HTERT RPE-1 (cell line): ENCODE measurements around the gene PLEKHM3.
"Not testable (repeated sequence)": the region's sequence is repeated elsewhere in the genome, so short reads cannot be mapped to it uniquely, and the experiment has no call there.

Source experiments
- in situ Hi-C: fragments of 300-500 bp; cut with MboI; formaldehyde crosslinking; loops from 4 replicates; pipeline ENCODE4 v1.14.3; 2020; ENCODE audit warnings: low sequenced_read_pairs

The PLEKHM3 gene

DNA sequence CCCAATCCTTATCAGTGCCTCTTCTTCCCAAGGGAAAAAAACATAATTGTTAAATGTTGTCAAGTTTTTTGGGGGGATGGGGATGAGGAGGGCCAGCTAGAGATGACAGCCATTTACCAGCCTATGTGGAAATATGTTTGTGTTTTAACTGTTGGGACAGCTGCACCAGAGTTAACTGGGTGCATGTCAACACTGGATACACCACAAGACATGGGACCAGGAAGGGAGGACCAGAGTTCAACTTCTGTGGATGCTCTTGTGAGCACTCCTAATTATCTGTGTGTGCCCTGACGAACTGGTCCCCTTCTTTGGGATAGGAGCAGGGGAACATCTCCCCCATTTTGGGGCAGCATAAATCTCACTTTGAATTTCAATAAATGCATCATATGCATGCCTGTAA is 189.5 kb downstream of the PLEKHM3 start:
- in situ Hi-C loops, result no loop called here

DNA sequence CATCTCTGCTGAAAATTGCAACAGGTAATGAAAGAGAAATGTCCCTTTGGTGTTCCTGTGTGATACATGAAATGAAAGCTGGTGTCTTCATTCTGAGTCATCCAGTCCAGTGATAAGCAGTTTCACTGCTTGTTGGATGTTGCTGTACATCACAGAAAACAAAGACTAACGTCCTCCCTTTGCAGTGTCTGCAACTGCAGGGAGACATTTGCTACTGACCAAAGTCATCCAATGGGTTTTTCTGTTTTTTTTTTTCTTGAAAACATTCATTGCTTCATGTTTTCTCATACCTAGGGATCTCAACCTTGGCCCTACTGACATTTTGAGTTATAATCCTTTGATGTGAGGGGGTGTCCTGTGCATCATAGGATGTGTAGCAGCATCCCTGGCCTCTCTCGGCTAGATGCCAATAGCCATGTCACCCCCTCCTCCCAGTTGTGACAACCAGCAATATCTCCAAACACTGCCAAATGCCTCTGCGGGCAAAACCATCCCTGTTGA is 192.0 kb downstream of the PLEKHM3 start:
- in situ Hi-C loops, result no loop called here

DNA sequence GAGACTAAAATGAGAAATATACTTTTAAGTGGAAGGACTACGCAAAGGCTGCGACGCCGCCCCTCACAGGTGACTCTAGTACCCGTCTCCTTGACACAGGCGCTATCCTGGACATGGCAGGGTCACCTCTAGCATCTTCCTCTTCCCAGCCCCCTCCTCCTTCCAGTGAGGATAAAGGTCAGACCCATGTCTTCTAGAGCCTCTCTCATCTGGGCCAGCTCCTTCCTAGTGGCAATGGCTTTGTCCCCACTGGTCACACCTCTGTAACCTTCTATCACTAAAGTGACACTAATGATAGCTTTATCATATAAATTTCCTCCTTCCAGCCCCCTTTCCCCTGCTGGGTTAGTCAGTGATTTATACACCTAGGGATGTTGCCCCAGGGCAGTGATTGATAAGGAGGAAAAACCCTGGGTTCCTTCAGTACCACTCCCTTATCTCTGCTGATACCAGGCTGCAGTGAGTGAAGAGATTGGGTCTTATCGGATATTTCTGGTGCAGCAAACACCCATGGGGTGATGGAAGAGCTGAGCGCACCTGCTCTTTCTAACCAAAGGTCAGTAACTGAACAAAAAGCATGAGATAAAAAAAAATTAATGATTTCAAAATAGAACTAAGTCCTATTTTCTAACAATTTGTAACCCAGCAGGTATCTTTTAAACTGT is 193.6 kb downstream of the PLEKHM3 start:
- in situ Hi-C loops, result no loop called here

DNA sequence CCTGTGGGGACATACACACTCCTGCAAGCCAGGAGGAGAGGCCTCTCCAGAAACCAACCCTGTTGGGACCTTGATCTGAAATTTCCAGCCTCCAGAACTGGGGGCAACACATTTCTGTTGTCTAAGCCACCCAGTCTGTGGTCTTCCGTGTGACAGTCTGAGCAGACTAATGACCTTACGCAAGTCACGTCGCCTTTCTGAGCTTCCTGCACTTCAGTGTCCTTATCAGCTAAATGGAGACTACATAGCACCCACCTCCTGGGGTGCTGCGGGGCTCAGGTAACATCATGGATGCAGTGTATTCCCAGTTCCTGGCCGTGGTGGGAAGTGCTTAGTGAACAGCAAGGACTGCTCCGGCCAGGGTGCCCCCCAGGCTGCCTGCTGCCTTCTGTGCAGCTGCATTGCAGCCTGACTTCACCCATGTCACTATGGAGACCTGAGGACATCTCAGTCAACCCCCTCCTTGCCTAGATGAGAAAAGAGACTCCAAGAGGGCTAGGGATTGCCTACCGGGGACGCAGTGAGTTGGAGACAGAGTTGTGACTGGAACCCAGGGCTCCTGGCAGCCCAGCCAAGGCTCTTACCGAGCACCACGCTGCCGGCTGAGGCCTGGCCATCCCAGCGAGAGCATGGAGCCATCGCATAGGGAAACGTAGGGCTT is 194.4 kb downstream of the PLEKHM3 start:
- in situ Hi-C loops, result no loop called here

DNA sequence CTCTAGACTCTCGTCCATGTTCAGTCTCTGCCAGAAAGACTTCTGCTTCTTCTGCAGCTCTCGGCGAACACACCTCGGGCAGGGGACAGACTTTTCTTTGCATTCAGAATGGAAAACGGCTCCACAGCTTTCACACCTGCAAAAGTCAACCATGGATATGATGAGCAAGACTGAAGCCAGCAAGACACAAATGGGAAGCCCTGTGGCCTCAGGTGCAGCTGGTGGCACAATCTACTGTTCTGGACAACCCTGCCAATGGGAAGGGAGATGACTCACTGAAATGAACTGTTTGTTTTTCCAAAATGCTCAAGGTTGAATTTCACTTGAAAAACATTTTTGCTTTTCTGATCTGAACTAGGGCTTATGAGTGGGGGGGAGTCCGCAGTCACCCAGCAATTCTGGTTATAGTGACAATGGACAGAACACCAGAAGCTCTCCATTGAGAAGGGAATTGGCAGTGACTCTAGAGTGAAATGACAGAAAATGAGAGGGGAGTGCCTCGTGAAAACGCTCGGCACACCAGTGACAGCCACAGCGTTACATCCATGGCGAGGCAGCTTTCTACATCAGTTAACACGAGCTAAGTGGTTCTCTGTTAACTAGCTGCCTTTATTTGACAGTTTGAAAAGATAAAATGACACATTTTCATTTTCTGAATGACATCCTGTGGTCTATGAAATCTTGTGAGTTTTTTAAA is 196.8 kb downstream of the PLEKHM3 start:
- in situ Hi-C loops, result no loop called here

DNA sequence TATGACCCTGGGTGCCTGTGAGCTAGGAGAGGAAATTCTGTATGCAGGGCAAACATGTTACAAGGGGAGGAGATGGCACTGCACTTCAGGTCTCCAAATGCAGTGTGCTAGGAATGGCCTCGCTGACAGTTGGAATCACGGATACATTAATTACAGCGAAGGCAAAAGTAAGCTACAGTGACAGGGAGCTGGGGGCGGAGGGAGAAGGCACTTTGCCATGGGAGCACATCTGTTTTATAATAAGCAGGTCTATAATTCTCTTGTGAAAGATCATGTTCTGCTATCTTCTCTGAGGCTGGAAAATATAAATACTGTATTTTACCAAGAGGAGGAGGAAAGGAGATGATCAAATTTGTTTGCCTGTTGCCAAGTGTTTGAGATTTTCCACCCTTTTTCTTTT is 199.3 kb downstream of the PLEKHM3 start:
- in situ Hi-C loops, result no loop called here

DNA sequence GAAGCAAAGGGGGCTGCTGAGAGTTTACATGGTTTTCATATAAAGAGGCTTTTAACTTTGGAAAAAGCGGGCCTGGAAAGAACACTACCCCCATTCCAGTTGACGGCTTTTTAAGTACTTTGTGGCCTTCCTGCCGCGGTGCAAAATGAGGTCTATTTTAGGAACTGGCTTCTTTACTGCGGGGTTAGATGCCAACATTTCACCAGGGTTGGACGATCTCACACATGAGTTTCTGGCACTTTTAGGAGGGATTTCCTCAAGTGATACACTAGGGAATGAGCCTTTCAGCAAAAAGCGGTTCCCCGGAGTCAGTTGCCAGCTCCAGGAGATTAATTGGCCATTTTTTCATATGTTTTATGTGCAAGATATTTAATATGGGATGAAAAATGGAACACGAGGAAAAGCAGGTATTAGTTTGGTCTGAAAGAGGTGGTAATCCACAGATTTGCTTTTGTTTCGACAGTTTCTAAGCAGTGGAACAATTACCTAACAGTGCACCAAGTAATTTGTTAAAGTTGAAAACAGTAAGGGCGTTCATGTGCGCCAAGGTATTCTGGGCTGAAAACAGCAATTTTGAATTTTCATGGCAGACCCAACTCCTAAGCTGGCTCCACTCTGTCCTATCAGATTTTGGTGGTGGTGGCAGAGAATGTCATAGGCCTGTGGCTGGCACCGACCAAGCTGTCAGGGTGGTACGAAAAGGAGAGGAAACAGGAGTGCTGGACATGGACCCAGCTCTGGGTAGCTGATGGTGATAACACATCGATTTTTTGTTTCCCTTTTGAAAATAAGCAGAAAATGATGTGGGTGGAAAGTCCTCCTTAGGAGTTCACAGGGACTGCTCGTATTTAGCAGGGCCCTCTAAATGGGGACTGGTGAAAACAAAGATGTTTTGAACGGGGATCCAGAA is 200.0 kb downstream of the PLEKHM3 start:
- in situ Hi-C loops, result no loop called here

DNA sequence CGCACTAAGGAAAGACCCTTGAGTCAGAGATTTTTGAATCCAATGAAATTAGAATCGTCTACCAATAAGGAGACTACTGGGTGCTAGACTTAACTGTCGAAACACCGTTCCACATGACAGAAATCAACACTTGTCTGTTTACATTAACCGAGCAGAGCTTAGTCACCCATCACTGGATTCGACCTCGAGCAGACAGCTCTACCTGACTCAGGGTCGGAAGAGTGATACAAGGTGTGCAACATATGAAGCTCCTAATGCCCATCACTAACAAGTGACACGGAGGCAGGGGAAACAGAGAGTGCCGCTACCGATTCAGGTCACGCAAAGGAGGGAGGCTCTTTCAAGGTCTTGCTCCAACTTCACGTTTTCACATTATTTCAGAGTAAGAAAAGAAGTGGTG is 201.5 kb downstream of the PLEKHM3 start:
- in situ Hi-C loops, result no loop called here

DNA sequence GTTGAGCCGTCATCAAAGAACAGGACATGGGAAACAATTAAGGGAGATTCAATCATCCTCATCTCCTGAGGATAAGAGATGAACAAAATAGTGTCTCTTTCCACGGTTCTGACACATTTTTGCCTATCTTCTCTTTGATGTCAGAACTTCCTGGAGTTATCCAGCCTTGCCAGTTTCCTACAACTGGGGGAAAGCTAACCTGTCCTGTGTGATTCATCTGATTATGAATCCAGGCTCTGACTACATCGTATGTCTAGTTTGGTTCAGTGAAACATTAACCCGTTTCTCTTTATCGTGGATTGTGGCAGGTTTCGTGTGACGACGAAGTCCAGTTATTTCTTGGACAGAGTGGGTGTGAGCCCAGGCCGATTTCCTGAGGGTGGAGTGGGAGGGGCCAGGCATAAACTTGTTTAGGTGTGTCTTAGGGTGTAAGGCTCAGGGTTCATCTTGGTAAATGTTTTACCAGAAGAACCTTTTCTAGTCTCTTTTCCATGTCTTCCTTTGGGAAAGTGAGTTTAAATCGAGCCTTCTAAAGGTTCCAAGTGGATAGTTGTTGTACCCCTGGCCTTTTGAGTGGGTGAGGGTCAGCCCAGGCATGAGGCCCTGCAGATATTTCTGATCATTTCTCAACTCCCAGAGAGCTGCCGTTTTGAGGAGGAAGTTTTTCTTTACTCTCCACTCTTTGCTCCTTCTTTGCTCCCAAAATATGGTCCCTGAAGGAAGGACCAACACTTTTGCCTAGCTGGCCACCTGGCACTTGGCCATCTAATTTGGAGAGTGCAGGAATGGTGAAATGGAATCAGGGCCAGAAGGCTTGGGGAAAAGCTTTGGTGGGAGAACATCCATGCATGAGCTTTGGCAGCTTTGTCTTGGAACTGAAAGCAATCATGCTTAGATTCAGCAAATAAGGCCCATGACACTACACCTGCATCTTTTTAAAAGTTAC is 205.2 kb downstream of the PLEKHM3 start:
- in situ Hi-C loops, result no loop called here

DNA sequence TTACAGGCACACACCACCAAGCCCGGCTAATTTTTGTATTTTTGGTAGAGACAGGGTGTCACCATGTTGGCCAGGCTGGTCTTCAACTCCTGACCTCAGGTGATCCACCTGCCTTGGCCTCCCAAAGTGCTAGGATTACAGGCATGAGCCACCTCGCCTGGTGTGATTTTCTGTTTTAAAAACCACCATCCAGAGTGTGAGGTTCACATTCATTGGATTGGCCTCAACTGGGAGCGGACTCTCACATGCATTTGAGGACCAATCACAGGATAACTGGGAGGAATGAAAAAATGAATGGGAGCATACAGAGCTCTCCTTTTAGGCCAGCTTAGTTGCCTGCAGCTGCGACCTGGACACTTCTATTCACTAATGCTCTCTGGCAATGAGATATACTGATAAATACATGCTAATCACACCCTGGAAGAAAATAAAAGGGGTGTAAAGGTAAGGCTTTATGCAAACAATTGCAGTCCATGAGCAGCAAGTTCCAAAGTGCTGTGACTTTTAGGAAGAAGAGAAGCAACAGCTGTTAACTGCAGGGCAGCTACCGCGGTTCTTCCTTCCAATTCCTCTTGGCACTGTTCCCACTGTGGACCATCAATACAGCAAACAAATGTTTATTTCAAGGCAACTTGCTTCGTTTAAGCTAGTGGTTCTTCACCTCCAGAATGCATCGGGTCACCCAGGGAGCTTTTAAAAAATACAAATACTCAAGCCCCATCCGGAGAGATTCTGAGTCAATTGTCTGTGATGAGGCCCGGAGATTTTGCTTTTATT is 206.1 kb downstream of the PLEKHM3 start:
- in situ Hi-C loops, result no loop called here

DNA sequence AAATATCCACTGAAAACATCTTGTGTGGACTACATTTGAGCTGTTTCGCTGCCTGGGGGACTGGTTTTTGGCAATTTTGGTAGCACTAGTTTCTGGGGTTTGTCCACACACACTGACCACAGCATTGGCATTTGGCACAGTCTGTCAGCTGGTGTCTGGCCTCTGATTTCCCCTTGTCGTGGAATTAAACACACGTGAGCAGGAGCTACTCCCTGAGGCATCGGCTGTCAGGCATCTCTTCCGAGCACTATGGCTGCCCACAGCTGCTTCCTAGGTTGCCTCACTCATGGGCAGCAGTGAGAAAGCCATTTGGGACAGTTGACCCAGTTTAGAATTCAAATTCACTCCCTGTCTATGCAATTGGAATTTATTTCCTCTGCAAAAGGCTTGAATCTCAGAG is 208.8 kb downstream of the PLEKHM3 start:
- in situ Hi-C loops, result no loop called here

DNA sequence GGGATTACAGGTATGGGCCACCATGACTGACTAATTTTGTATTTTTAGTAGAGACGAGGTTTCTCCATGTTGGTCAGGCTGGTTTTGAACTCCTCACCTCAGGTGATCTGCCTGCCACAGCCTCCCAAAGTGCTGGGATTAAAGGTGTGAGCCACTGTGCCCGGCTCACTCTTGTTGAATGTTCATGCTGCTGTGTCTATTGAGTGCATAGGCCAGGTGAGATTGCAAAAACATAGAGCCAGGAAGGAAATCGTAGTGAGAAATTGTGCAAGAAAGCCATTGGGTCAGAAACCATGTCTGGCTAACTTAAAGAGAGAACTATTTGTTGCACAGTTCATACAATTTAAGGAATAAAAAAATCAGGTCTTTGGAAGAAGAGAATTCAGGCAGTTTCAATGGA is 210.1 kb downstream of the PLEKHM3 start:
- in situ Hi-C loops, result no loop called here

DNA sequence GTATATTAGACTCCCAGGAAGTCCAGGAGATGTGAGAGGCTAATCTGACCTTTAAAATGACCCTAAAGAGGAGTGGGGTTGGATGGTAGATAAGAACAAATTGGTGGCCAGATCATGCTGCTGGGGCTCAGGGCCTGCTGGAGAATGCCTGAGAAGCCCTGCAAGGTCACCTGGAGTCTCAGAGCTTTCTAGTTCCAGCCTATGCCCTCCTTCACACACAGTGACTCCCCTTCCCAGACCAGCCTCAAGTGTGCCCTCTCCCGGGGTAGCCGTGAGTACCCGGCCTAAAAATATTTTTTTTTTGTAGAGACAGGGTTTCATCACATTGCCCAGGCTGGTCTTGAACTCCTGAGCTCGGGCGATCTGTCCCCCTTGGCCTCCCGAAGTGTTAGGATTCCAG is 211.4 kb downstream of the PLEKHM3 start:
- in situ Hi-C loops, result no loop called here

DNA sequence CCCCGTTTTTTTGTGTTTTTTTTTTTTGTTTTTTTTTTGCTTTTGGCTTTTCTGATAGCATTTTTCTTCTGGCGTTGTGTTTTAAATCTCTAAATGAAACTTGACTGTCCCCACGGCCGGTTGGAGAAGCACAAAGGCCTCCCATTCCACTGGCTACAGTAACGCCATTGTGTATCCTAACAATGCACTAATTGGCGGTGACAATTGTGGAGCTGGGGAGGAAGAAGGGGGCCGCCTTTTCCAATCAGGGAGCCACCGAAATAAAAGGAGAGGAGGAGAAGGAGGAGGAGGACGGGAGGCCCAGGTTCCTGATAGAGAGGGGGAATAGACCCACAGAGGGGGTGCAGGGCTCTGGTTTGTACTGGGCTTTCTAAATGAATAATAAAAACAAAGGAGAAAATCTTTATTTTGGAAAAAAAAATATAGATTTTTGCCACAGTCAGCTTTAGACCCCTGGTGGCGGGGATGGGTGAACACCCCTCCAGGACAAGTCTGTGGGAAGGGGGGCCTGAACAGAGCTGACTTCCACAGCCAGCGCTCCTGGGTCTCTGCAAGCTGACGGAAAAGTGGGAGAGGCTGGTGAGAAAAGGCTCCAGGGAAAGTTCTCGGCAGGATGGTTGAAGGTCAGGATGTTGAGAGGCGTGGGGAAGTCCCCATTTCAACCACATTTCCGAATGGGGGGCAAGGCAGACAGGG is 212.0 kb downstream of the PLEKHM3 start:
- in situ Hi-C loops, result no loop called here

DNA sequence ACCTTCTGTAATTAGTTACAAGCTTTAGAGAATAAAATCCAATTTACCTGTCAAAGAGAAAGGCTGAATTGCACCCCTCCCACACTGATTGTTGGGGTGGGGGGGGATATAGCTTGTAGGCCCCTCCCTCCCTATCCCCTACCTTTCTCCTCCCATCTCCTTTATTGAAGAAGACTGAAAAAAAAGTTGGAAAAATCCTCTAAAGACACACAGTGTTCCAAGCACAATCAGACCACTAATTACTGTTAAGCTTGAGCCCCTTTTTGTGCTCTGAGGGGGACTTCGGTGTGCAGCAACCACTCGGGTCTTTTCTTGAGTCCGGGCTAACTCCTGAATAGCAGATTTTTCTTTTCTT is 212.6 kb downstream of the PLEKHM3 start:
- in situ Hi-C loops, result no loop called here

DNA sequence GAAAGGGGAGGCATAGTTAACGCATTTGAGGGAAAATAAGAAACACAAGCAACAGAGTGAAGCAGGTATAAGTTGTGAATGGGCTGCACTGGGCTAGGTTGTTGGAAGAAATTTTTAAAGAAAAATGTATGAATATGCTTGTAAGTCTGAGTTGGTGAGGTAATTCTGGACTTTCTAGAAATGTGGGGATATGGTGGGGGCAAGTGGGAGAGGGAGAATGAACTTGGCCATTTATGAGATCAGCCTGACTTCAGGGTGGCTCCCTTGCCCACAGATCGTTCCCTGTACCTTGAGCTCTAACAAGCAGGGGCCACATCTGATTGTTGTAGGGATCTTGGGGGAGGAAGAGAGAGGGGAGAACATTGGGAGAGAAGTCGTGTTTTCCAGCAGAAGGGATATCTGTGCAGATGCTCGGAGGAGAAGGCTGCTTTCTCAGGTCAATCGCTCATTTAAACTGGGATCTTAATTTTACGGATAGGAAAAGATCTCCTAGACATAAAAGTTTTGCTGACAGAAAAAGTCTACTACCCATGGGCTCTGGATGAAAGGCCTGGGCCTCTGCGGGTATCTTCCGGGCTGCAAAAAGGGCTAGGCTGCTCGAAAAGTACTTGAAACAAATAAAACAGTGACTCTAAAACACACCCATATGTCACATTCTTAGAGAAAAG is 213.1 kb downstream of the PLEKHM3 start:
- in situ Hi-C loops, result no loop called here

DNA sequence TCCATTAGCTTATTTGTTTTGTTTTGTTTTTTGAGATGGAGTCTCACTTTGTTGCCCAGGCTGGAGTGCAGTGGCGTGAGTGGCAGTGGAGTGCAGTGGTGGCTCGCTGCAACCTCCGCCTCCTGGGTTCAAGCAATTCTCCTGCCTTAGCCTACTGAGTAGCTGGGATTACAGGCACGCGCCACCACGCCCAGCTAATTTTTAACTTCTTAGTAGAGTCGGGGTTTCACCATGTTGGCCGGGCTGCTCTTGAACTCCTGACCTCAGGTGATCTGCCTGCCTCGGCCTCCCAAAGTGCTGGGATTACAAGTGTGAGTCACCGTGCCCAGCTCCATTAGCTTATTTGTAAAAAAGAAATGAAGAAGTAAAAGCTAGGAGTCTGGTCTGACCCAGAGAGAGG is 213.7 kb downstream of the PLEKHM3 start:
- in situ Hi-C loops, result not testable (repeated sequence)

DNA sequence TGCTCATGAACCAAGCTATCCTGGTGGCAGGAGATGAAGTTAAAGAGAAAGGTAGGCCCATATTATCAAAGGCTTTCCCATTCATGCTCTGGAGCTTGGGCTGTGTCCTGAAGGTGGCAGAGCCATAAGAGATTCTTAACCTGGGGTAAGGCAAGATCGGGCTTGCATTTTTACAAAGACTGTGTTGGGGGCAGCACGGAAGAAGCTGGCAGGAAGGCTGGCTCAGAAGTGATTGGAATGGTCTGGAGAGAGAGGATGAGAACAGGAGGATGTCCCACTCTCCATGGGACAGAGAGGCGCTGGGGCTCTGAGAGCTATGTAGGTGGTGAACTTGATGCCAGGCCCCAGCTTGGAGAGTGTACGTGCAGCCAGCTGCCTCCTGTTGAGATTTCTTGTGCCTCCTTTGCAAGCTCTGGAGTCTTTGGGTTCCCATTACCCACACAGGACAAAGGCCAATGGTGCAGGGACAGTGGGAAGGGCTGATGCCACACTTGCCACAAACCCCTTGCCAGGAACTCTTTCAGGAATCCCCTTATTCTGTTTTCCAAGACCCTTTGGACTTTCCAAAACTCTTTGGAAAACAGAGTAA is 215.0 kb downstream of the PLEKHM3 start:
- in situ Hi-C loops, result no loop called here
